Uterus (tissue), 2 donors: ENCODE results near the gene MYLIP.

Source experiments
- POLR2A ChIP-seq, 2 donors: fragments of 450-650 bp; IDR thresholded peaks; one replicate each; pipeline ENCODE4 v1.6.1; 2016; ENCODE audit warnings: antibody characterized with exemption in 2 of 2, mild to moderate bottlenecking in 1 of 2, moderate library complexity in 1 of 2
- TF ChIP-seq, protein P1 (sequence below), 4 experiments: fragments of 200-600 bp in 2 of 4; fragments of 450-650 bp in 2 of 4; sonication (generic) in 2 of 4; IDR thresholded peaks; one replicate each; pipeline ENCODE4 v1.5.1; 2016 to 2019; ENCODE audit warnings: antibody characterized with exemption in 4 of 4, mild to moderate bottlenecking in 2 of 4, moderate library complexity in 1 of 4

DNA sequence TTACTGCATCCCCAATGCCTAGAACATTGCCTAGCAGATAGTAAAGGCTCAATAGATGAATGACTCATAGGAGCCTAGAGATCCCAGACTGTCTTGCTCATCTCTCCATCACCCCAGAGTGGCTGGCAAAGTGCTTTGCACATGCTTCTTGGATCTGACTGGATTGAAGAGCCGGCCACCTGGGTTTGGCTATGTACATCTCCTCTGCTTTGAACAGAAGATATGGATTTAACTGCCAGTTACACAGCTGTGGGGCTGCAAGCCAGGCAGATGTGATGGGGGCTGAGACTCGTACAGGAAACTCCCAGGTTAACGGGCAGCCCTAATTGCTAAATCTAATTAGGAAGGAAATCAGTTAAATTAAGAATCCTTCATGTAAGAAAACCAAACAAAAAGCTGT, 28.6 kb downstream of the MYLIP start:
- no peak for TF ChIP-seq POLR2A (IDR thresholded peaks at IDR 0.05)
- TF ChIP-seq, protein P1, sequence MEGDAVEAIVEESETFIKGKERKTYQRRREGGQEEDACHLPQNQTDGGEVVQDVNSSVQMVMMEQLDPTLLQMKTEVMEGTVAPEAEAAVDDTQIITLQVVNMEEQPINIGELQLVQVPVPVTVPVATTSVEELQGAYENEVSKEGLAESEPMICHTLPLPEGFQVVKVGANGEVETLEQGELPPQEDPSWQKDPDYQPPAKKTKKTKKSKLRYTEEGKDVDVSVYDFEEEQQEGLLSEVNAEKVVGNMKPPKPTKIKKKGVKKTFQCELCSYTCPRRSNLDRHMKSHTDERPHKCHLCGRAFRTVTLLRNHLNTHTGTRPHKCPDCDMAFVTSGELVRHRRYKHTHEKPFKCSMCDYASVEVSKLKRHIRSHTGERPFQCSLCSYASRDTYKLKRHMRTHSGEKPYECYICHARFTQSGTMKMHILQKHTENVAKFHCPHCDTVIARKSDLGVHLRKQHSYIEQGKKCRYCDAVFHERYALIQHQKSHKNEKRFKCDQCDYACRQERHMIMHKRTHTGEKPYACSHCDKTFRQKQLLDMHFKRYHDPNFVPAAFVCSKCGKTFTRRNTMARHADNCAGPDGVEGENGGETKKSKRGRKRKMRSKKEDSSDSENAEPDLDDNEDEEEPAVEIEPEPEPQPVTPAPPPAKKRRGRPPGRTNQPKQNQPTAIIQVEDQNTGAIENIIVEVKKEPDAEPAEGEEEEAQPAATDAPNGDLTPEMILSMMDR (IDR thresholded peaks at IDR 0.05): no peak
